HEK293 (cell line): ENCODE results near the gene SERINC1.

Experiments used
- CTCF ChIA-PET: fragments of 350-600 bp; formaldehyde crosslinking; extraction: SDS; loops from one replicate; lab custom pipeline; 2021; ENCODE audit warnings: antibody characterized with exemption; lab: Yijun Ruan, JAX
- POLR2A ChIA-PET: fragments of 300-600 bp; formaldehyde crosslinking; extraction: SDS; loops from one replicate; lab custom pipeline; 2020; ENCODE audit warnings: antibody characterized with exemption, inconsistent platforms; lab: Yijun Ruan, JAX
- H3K27ac ChIP-seq: fragments of 200-500 bp; sonication (Bioruptor generic); 2 replicates; pipeline ENCODE4 v1.5.1; 2014; ENCODE audit warnings: low read depth, low read length, control low read depth, inconsistent platforms; ENCODE audit errors: extremely low read depth
- H3K36me3 ChIP-seq, 2 experiments: fragments of 200-500 bp in 1 of 2; sonication (Bioruptor generic) in 1 of 2; 1 replicate in 1 of 2; 2 replicates in 1 of 2; pipeline ENCODE4 v1.5.1; 2014 to 2017; ENCODE audit warnings: inconsistent platforms in 2 of 2, low read length in 2 of 2; ENCODE audit not compliant: control insufficient read depth in 2 of 2, insufficient read depth in 1 of 2
- H3K4me1 ChIP-seq: fragments of 200-500 bp; sonication (Bioruptor generic); 2 replicates; pipeline ENCODE4 v1.5.1; 2014; ENCODE audit warnings: mild to moderate bottlenecking, low read length, inconsistent platforms; ENCODE audit not compliant: control insufficient read depth, insufficient read depth
- H3K4me3 ChIP-seq: 2 replicates; pipeline ENCODE4 v1.5.1; 2011; ENCODE audit warnings: low read depth, mild to moderate bottlenecking, control low read depth, low read length, moderate library complexity
- H3K9me3 ChIP-seq: fragments of 200-500 bp; sonication (Bioruptor generic); 2 replicates; pipeline ENCODE4 v1.5.1; 2014; ENCODE audit warnings: low read depth, low read length, inconsistent platforms; ENCODE audit not compliant: control insufficient read depth, insufficient read depth
- HOXD13 ChIP-seq: sonication (generic); formaldehyde crosslinking; IDR thresholded peaks from 2 replicates; pipeline ENCODE4 v1.8.0; 2022; ENCODE audit warnings: missing genetic modification reagents, borderline replicate concordance
- KLF17 ChIP-seq: fragments of 450-650 bp; formaldehyde crosslinking; IDR thresholded peaks from 2 replicates; pipeline ENCODE4 v1.5.1; 2016; ENCODE audit warnings: missing biosample characterization, missing genetic modification characterization
- OSR2 ChIP-seq: fragments of 450-650 bp; formaldehyde crosslinking; IDR thresholded peaks from 2 replicates; pipeline ENCODE4 v1.5.1; 2016; ENCODE audit warnings: missing biosample characterization, missing genetic modification characterization
- PATZ1 ChIP-seq: fragments of 450-650 bp; formaldehyde crosslinking; IDR thresholded peaks from 2 replicates; pipeline ENCODE4 v1.5.1; 2016; ENCODE audit warnings: missing biosample characterization, missing genetic modification characterization
- SCRT1 ChIP-seq: fragments of 450-650 bp; formaldehyde crosslinking; IDR thresholded peaks from 2 replicates; pipeline ENCODE4 v1.5.1; 2016; ENCODE audit warnings: missing biosample characterization, missing genetic modification characterization, borderline replicate concordance
- ZBTB7A ChIP-seq: fragments of 450-650 bp; formaldehyde crosslinking; IDR thresholded peaks from 2 replicates; pipeline ENCODE4 v1.5.1; 2016; ENCODE audit warnings: low read depth, missing biosample characterization, missing genetic modification characterization
- ZFP37 ChIP-seq: fragments of 450-650 bp; formaldehyde crosslinking; IDR thresholded peaks from 2 replicates; pipeline ENCODE4 v1.5.1; 2016; ENCODE audit warnings: missing biosample characterization, missing genetic modification characterization
- ZNF114 ChIP-seq: fragments of 450-650 bp; formaldehyde crosslinking; IDR thresholded peaks from 2 replicates; pipeline ENCODE4 v1.5.0; 2017; ENCODE audit warnings: missing biosample characterization, missing genetic modification characterization
- ZNF18 ChIP-seq: fragments of 450-650 bp; formaldehyde crosslinking; IDR thresholded peaks from 2 replicates; pipeline ENCODE4 v1.5.1; 2016; ENCODE audit warnings: missing biosample characterization, missing genetic modification characterization
- ZNF184 ChIP-seq: fragments of 450-650 bp; IDR thresholded peaks from 2 replicates; pipeline ENCODE4 v1.5.1; 2018; ENCODE audit warnings: missing biosample characterization, mild to moderate bottlenecking, missing genetic modification characterization
- ZNF214 ChIP-seq: fragments of 450-650 bp; formaldehyde crosslinking; IDR thresholded peaks from 2 replicates; pipeline ENCODE4 v1.5.1; 2017; ENCODE audit warnings: missing biosample characterization, mild to moderate bottlenecking, missing genetic modification characterization, borderline replicate concordance
- ZNF335 ChIP-seq: fragments of 450-650 bp; formaldehyde crosslinking; conservative IDR thresholded peaks from 2 replicates; pipeline ENCODE4 v1.5.1; 2016; ENCODE audit warnings: missing biosample characterization, missing genetic modification characterization
- ZNF404 ChIP-seq: fragments of 450-650 bp; formaldehyde crosslinking; IDR thresholded peaks from 2 replicates; pipeline ENCODE4 v1.5.1; 2017; ENCODE audit warnings: missing biosample characterization, missing genetic modification characterization
- ZNF426 ChIP-seq: fragments of 450-650 bp; formaldehyde crosslinking; IDR thresholded peaks from 2 replicates; pipeline ENCODE4 v1.5.1; 2017; ENCODE audit warnings: missing biosample characterization, missing genetic modification characterization, mild to moderate bottlenecking, inconsistent platforms, moderate library complexity
- ZNF518A ChIP-seq: fragments of 450-650 bp; formaldehyde crosslinking; conservative IDR thresholded peaks from 2 replicates; pipeline ENCODE4 v1.5.1; 2016; ENCODE audit warnings: low read depth, missing biosample characterization, missing genetic modification characterization
- ZNF529 ChIP-seq: fragments of 450-650 bp; formaldehyde crosslinking; IDR thresholded peaks from 2 replicates; pipeline ENCODE4 v1.5.1; 2017; ENCODE audit warnings: missing genetic modification characterization, missing biosample characterization; ENCODE audit not compliant: insufficient replicate concordance
- ZNF544 ChIP-seq: fragments of 450-650 bp; formaldehyde crosslinking; IDR thresholded peaks from 2 replicates; pipeline ENCODE4 v1.5.0; 2017; ENCODE audit warnings: missing biosample characterization, missing genetic modification characterization
- ZNF549 ChIP-seq: fragments of 450-650 bp; IDR thresholded peaks from 2 replicates; pipeline ENCODE4 v1.5.1; 2018; ENCODE audit warnings: missing biosample characterization, missing genetic modification characterization, mild to moderate bottlenecking, inconsistent platforms, moderate library complexity
- ZNF654 ChIP-seq: fragments of 450-650 bp; formaldehyde crosslinking; IDR thresholded peaks from 2 replicates; pipeline ENCODE4 v1.5.1; 2016; ENCODE audit warnings: low read depth, missing biosample characterization, missing genetic modification characterization
- ZNF658 ChIP-seq: fragments of 450-650 bp; formaldehyde crosslinking; IDR thresholded peaks from 2 replicates; pipeline ENCODE4; 2016; ENCODE audit warnings: missing biosample characterization, missing genetic modification characterization
- ZNF747 ChIP-seq: fragments of 450-650 bp; formaldehyde crosslinking; IDR thresholded peaks from 2 replicates; pipeline ENCODE4 v1.5.1; 2016; ENCODE audit warnings: missing biosample characterization, missing genetic modification characterization
- ZNF791 ChIP-seq: fragments of 450-650 bp; formaldehyde crosslinking; IDR thresholded peaks from 2 replicates; pipeline ENCODE4 v1.5.1; 2016; ENCODE audit warnings: missing biosample characterization, missing genetic modification characterization
- TF ChIP-seq, protein P1 (sequence below): fragments of 450-650 bp; formaldehyde crosslinking; IDR thresholded peaks from 2 replicates; pipeline ENCODE4 v1.5.1; 2016; ENCODE audit warnings: missing biosample characterization, missing genetic modification characterization
- TF ChIP-seq, protein P2 (sequence below): fragments of 450-650 bp; formaldehyde crosslinking; IDR thresholded peaks from 2 replicates; pipeline ENCODE4 v1.5.1; 2017; ENCODE audit warnings: missing biosample characterization, missing genetic modification characterization

Gene SERINC1

DNA sequence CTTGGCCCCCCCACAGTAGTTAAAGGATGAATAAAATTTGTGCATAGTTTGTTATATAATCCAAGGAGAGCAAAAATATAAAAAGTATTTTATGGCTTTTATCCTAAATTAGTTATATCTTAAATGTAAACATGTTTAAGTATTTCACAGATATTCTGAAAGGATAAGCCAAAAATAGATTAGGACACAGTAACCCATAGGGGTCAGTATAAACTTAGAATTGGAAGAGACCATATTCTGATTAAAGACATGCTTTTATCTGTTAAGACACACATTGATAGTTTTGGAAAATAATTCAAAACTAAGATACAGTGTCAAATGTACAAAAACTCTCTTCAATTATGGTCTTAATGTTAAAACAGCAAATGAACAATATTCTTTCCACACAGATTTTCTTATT is 4.5 kb upstream of the SERINC1 start (continued):
- TF ChIP-seq, protein P1, sequence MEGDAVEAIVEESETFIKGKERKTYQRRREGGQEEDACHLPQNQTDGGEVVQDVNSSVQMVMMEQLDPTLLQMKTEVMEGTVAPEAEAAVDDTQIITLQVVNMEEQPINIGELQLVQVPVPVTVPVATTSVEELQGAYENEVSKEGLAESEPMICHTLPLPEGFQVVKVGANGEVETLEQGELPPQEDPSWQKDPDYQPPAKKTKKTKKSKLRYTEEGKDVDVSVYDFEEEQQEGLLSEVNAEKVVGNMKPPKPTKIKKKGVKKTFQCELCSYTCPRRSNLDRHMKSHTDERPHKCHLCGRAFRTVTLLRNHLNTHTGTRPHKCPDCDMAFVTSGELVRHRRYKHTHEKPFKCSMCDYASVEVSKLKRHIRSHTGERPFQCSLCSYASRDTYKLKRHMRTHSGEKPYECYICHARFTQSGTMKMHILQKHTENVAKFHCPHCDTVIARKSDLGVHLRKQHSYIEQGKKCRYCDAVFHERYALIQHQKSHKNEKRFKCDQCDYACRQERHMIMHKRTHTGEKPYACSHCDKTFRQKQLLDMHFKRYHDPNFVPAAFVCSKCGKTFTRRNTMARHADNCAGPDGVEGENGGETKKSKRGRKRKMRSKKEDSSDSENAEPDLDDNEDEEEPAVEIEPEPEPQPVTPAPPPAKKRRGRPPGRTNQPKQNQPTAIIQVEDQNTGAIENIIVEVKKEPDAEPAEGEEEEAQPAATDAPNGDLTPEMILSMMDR (tag by site-specific recombination), result 0 out of 2 replicates have a peak, but pooled peaks have one; percentile 11
- no peak for TF ChIP-seq ZNF658
- TF ChIP-seq ZNF404 (tag by site-specific recombination), result no peak
- TF ChIP-seq ZNF791 (tag by site-specific recombination), result no peak
- TF ChIP-seq SCRT1 (tag by site-specific recombination), result no peak
- no peak for TF ChIP-seq ZBTB7A (tag by site-specific recombination)
- TF ChIP-seq OSR2, result no peak
- TF ChIP-seq, protein P2, sequence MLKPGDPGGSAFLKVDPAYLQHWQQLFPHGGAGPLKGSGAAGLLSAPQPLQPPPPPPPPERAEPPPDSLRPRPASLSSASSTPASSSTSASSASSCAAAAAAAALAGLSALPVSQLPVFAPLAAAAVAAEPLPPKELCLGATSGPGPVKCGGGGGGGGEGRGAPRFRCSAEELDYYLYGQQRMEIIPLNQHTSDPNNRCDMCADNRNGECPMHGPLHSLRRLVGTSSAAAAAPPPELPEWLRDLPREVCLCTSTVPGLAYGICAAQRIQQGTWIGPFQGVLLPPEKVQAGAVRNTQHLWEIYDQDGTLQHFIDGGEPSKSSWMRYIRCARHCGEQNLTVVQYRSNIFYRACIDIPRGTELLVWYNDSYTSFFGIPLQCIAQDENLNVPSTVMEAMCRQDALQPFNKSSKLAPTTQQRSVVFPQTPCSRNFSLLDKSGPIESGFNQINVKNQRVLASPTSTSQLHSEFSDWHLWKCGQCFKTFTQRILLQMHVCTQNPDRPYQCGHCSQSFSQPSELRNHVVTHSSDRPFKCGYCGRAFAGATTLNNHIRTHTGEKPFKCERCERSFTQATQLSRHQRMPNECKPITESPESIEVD (tag by site-specific recombination), result peak; percentile 16; the same call in 1 of the 2 replicates
- TF ChIP-seq ZNF184 (tag by site-specific recombination), result no peak
- peak; percentile 57 for TF ChIP-seq ZNF654 (tag by site-specific recombination)
- TF ChIP-seq PATZ1 (tag by site-specific recombination), result no peak
- no peak for TF ChIP-seq ZNF214 (tag by site-specific recombination)
- no peak for TF ChIP-seq HOXD13 (CRISPR knock-in tag)
- no peak for TF ChIP-seq KLF17
- TF ChIP-seq ZNF18 (tag by site-specific recombination), result no peak
- TF ChIP-seq ZNF114, result no peak
- TF ChIP-seq ZNF335 (tag by site-specific recombination), result no peak
- TF ChIP-seq ZNF529 (tag by site-specific recombination), result no peak

- Histone ChIP-seq H3K4me3 (peak overlapping the region; percentile 66), H3K36me3 (no peaks in the 10 kb centered on the region), H3K4me1 (0 out of 2 replicates have a peak, but pooled peaks cover 4% of the 10 kb centered on the region), H3K27ac (peak overlapping the region; percentile 49), H3K9me3 (no peaks in the 10 kb centered on the region)
- ChIA-PET CTCF (interaction anchor here (0.7 to 4.3 kb wide), 5 partner anchors 20 to 287 kb away, joined by 3 to 26 read pairs (median 3); no protein-coding TSS in a partner anchor), POLR2A (interaction anchor here (0.7 to 1.8 kb wide), 2 partner anchors 73 to 318 kb away, joined by 3 to 10 read pairs; partner anchors contain the start of gene HSF2)
- TF ChIP-seq ZNF544 (no peak), ZNF518A (tag by site-specific recombination) (0 out of 2 replicates have a peak, but pooled peaks have one; percentile 4), ZNF426 (tag by site-specific recombination) (no peak), ZNF335 (tag by site-specific recombination) (peak; percentile 3; the same call in 1 of the 2 replicates), ZNF549 (tag by site-specific recombination) (no peak), ZNF747 (tag by site-specific recombination) (no peak), ZFP37 (tag by site-specific recombination) (peak; percentile 34; the same call in 1 of the 2 replicates)
These were observed 374 bp upstream of the SERINC1 start for GRCh38 chr6:122472022-122472340.
